ENCODE results near the gene LMNB1. TPM values are rescaled to one million over a fixed set of nuclear protein-coding genes. Genes with fewer than 3 reads are reported as not detected.

LMNB1 gene
- total RNA-seq, 2 donors from 2014 or later, result 12.7 to 15.9 TPM

DNA sequence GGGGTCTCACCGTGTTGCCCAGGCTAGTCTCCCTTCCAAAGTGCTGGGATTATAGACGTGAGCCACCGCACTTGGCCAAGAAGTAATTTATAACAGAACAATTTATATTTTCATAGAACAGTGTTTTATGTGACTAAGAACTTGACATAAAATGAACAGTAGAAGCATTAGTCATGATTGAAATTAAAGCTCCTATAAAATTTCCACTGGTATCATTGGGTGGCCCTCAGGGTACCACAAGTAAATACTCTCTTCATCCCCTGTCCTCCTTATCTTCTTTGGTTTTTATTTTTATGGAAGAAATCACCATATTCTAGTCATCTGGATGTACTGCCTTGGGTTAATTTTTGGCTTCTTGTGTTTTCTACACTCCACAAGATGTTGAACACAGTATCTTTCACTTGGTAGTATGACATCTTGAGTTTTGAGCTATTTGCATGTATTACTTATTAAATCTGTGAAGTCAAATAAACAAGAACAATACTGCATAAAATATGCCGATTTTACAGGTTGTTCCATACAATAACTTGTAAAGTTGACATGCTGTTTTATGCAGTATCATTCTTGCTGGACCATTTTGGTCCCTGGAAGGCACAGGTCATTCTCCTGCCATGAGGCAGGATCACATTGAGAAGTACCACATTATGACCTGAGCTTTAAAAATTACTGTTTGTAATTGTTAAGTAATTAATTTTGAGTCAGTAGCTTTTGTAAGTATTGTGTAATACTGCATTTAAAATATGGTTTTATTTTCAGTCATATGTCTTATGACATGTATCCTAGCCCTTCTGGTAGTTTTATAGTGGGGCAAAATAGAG lies 24.4 kb downstream of the LMNB1 start:
- H3K27ac ChIP-seq, result no peak overlapping the region

DNA sequence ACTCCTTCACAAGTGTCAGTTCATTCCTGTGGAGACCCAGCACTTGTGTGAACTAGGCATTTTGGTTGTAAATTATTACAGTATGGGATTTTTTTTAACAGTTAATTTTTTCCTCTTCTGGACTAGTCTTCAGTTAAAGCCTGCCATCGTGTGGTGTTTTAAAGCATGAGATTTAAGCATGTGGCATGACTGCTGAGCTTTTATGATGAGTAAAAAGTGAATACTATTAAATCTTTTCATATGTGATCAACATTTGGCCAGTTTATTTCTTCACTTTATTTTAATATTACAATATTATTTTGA lies 25.0 kb downstream of the LMNB1 start:
- Histone ChIP-seq H3K36me3 (no peaks in the 10 kb centered on the region), H3K4me3 (no peak overlapping the region), H3K4me1 (ENCODE audit: control insufficient read depth in 1 of 2, low read depth in 2 of 2) (no peaks in the 10 kb centered on the region), H3K27ac (no peak overlapping the region), H3K27me3 (replicated peaks; ENCODE audit: insufficient read depth) (no peaks in the 10 kb centered on the region), H3K9me3 (no peaks in the 10 kb centered on the region)
- TF ChIP-seq, protein P1, sequence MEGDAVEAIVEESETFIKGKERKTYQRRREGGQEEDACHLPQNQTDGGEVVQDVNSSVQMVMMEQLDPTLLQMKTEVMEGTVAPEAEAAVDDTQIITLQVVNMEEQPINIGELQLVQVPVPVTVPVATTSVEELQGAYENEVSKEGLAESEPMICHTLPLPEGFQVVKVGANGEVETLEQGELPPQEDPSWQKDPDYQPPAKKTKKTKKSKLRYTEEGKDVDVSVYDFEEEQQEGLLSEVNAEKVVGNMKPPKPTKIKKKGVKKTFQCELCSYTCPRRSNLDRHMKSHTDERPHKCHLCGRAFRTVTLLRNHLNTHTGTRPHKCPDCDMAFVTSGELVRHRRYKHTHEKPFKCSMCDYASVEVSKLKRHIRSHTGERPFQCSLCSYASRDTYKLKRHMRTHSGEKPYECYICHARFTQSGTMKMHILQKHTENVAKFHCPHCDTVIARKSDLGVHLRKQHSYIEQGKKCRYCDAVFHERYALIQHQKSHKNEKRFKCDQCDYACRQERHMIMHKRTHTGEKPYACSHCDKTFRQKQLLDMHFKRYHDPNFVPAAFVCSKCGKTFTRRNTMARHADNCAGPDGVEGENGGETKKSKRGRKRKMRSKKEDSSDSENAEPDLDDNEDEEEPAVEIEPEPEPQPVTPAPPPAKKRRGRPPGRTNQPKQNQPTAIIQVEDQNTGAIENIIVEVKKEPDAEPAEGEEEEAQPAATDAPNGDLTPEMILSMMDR (IDR thresholded peaks at IDR 0.05), result no peak
- DNase-seq (ENCODE audit: low spot score) (no peak), ATAC-seq (ENCODE audit: insufficient number of reproducible peaks, low FRiP score, low read depth) (no peak)

More for the DNA sequence above, 24.4 kb downstream of the LMNB1 start:
- TF ChIP-seq, protein P1 (IDR thresholded peaks at IDR 0.05), result no peak
- no peak overlapping the region for H3K4me3 ChIP-seq
- no peaks in the 10 kb centered on the region for H3K9me3 ChIP-seq
- no peaks in the 10 kb centered on the region for H3K27me3 ChIP-seq (replicated peaks; ENCODE audit: insufficient read depth)
- DNase-seq (ENCODE audit: low spot score) (no peak), ATAC-seq (ENCODE audit: insufficient number of reproducible peaks, low FRiP score, low read depth) (no peak)
- H3K4me1 ChIP-seq (ENCODE audit: control insufficient read depth in 1 of 2, low read depth in 2 of 2), result no peaks in the 10 kb centered on the region
- H3K36me3 ChIP-seq, result no peaks in the 10 kb centered on the region

DNA sequence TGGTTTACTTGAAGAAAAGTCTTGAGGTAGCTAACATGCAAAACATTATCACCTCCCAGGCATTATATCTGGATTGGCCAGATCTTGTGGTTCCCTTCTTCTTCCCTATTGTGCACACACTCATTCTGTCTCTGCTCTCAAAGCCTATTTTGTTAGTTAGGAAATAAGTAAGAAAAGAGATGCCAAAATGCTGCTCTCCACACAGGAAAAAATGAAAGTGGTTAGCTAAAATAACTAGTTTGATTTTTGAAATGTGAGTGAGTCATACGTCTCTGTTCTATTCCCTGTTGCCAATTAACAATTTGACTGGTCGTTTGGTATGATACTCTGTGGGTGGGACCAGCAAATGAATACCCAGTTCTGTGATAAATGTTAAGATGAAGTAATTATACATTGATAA lies 28.1 kb downstream of the LMNB1 start:
- DNase-seq (ENCODE audit: low spot score), result no peak
- H3K36me3 ChIP-seq, result no peaks in the 10 kb centered on the region
- H3K27ac ChIP-seq, result no peak overlapping the region
- TF ChIP-seq, protein P1 (IDR thresholded peaks at IDR 0.05), result no peak
- H3K27me3 ChIP-seq (replicated peaks; ENCODE audit: insufficient read depth), result no peaks in the 10 kb centered on the region
- no peak overlapping the region for H3K4me3 ChIP-seq
- peak; percentile 58 for ATAC-seq (ENCODE audit: insufficient number of reproducible peaks, low FRiP score, low read depth)
- H3K9me3 ChIP-seq, result no peaks in the 10 kb centered on the region
- H3K4me1 ChIP-seq (ENCODE audit: control insufficient read depth in 1 of 2, low read depth in 2 of 2), result no peaks in the 10 kb centered on the region

DNA sequence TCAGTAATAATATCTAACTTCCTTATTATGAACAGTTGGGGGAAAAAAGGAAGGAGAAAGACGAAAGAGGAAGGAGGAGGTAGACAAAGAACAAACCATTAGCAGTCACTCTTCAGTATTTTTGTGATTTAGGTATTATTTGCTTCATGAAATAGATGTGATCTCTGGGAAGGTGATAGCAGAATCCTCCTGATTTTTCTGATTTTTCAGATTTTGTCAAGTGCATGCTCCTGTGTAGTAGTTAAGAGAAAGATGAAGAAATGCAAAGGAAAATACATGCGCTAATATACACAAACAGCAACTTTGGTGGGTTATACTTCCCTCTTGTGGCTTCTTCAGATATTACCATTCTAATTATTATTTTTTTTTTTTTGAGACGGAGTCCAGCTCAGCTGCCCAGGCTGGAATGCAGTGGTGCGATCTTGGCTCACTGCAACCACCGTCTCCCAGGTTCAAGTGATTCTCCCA lies 31.6 kb downstream of the LMNB1 start:
- no peak for DNase-seq (ENCODE audit: low spot score)
- H3K36me3 ChIP-seq, result no peaks in the 10 kb centered on the region
- no peaks in the 10 kb centered on the region for H3K4me1 ChIP-seq (ENCODE audit: control insufficient read depth in 1 of 2, low read depth in 2 of 2)
- peak; percentile 20 for ATAC-seq (ENCODE audit: insufficient number of reproducible peaks, low FRiP score, low read depth)
- TF ChIP-seq, protein P1 (IDR thresholded peaks at IDR 0.05), result peak; percentile 52
- H3K9me3 ChIP-seq, result no peaks in the 10 kb centered on the region
- no peaks in the 10 kb centered on the region for H3K27me3 ChIP-seq (replicated peaks; ENCODE audit: insufficient read depth)
- H3K4me3 ChIP-seq, result peak overlapping the region; percentile 20
- H3K27ac ChIP-seq, result no peak overlapping the region

DNA sequence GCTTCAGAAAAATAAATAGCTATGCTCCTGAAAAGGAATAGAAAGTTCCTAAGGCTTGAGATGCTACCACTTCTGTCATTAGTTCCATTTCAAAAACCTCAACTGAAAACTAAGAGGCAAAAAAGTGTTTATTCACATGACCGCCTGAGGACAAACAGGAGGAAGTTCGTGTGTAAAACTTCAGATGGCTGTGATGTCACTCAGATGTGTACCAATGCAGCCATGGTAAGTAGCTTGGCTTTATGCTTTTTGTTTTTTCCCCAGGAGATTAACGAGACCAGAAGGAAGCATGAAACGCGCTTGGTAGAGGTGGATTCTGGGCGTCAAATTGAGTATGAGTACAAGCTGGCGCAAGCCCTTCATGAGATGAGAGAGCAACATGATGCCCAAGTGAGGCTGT lies 33.0 kb downstream of the LMNB1 start:
- no peaks in the 10 kb centered on the region for H3K4me1 ChIP-seq (ENCODE audit: control insufficient read depth in 1 of 2, low read depth in 2 of 2)
- no peaks in the 10 kb centered on the region for H3K27me3 ChIP-seq (replicated peaks; ENCODE audit: insufficient read depth)
- no peaks in the 10 kb centered on the region for H3K9me3 ChIP-seq
- TF ChIP-seq, protein P1 (IDR thresholded peaks at IDR 0.05), result no peak
- H3K36me3 ChIP-seq, result no peaks in the 10 kb centered on the region
- ATAC-seq (ENCODE audit: insufficient number of reproducible peaks, low FRiP score, low read depth), result no peak
- no peak overlapping the region for H3K27ac ChIP-seq
- no peak overlapping the region for H3K4me3 ChIP-seq
- DNase-seq (ENCODE audit: low spot score), result no peak

Data from thoracic aorta (tissue), 2 donors.